Measurements from ENCODE around the gene ARMC7.

The ARMC7 gene

GRCh38 chr17:75078284-75079022, 31.3 kb upstream of the ARMC7 start:
- DNase-seq (ENCODE audit: low read depth), result peak; percentile 61

- DNase-seq (ENCODE audit: low read depth), result no peak
Observed at GRCh38 chr17:75079023-75079373, 30.8 kb upstream of the ARMC7 start.

- no peak for DNase-seq (ENCODE audit: low read depth)
Observed at GRCh38 chr17:75081611-75082540, 27.9 kb upstream of the ARMC7 start.

GRCh38 chr17:75082683-75083082, 27.1 kb upstream of the ARMC7 start:
- no peak for DNase-seq (ENCODE audit: low read depth)

- no peak for DNase-seq (ENCODE audit: low read depth)
Observed at GRCh38 chr17:75084039-75084660, 25.6 kb upstream of the ARMC7 start.

GRCh38 chr17:75086496-75087181, 23.1 kb upstream of the ARMC7 start:
- no peak for DNase-seq (ENCODE audit: low read depth)

- no peak for DNase-seq (ENCODE audit: low read depth)
Observed at GRCh38 chr17:75087182-75087557, 22.6 kb upstream of the ARMC7 start.

GRCh38 chr17:75087558-75088453, 22.0 kb upstream of the ARMC7 start, which contains the start of gene SLC16A5:
TSS of gene SLC16A5 (plus strand) at chr17:75087954. CDS start at chr17:75093637, 5,683 bp downstream.
- peak; percentile 88 for DNase-seq (ENCODE audit: low read depth)

GRCh38 chr17:75088465-75089417, 21.0 kb upstream of the ARMC7 start:
- peak; percentile 59 for DNase-seq (ENCODE audit: low read depth)

- DNase-seq (ENCODE audit: low read depth), result peak; percentile 46
Observed at GRCh38 chr17:75090871-75091854, 18.6 kb upstream of the ARMC7 start.

GRCh38 chr17:75091855-75092327, 17.9 kb upstream of the ARMC7 start:
- no peak for DNase-seq (ENCODE audit: low read depth)

- peak; percentile 67 for DNase-seq (ENCODE audit: low read depth)
Observed at GRCh38 chr17:75093548-75094158, 16.1 kb upstream of the ARMC7 start.

GRCh38 chr17:75094871-75095399, 14.8 kb upstream of the ARMC7 start:
- no peak for DNase-seq (ENCODE audit: low read depth)

- DNase-seq (ENCODE audit: low read depth), result peak; percentile 70
Observed at GRCh38 chr17:75096082-75096625, 13.6 kb upstream of the ARMC7 start.

- no peak for DNase-seq (ENCODE audit: low read depth)
Observed at GRCh38 chr17:75097865-75098264, 11.9 kb upstream of the ARMC7 start.

GRCh38 chr17:75098861-75099260, 10.9 kb upstream of the ARMC7 start:
- no peak for DNase-seq (ENCODE audit: low read depth)

- DNase-seq (ENCODE audit: low read depth), result no peak
Observed at GRCh38 chr17:75099881-75100595, 9.7 kb upstream of the ARMC7 start.

Data from amniotic epithelial cell (primary cell).